K562 (cell line): Measurements from ENCODE around the gene ALDH9A1. TPM values are rescaled to one million over a fixed set of nuclear protein-coding genes. Genes with fewer than 3 reads are reported as not detected.
A peak's percentile ranks its signal among the peaks of the same experiment; 100 is the strongest.

Source experiments
- ATAC-seq: fragments of 200-7000 bp; cut with Tn5 transposase; 3 replicates; pipeline ENCODE4 v1.9.1; 2020; ENCODE audit warnings: moderate library complexity
- BruUV-seq: library from RNA; stranded (reverse); fragments of 400-500 nt; replicated peaks from 2 replicates; lab custom pipeline; 2021; lab: Mats Ljungman, UMichigan
- CTCF ChIA-PET: fragments of 300-600 bp; formaldehyde crosslinking; extraction: SDS; loops from one replicate; lab custom pipeline; 2021; ENCODE audit warnings: low intra/inter-chr PET ratio; lab: Yijun Ruan, JAX
- POLR2A ChIA-PET: fragments of 300-600, 350-650 bp; sonication (Branson Sonifier 250); formaldehyde crosslinking; extraction: SDS; loops from one replicate; lab custom pipeline; 2021; ENCODE audit warnings: antibody characterized with exemption, inconsistent platforms; lab: Yijun Ruan, JAX
- DNase-seq, 4 experiments: peaks; one replicate each; pipeline versions ENCODE4 v3.0.0 to v3.0.0-alpha.2; 2011 to 2018; ENCODE audit warnings: low spot score in 3 of 4, mixed read lengths in 3 of 4; ENCODE audit errors: extremely low read depth in 1 of 4
- FAIRE-seq: peaks from 2 replicates; lab custom pipeline; 2011; peaks lifted over from hg19 to GRCh38; lab: Jason Lieb, UNC
- H2AFZ ChIP-seq: 2 replicates; pipeline ENCODE4 v1.6.0; 2011; ENCODE audit warnings: low read depth, low read length, control low read depth, inconsistent platforms
- H3K27ac ChIP-seq: fragments of 200-600 bp; 3 replicates; pipeline ENCODE4 v1.8.0; 2011; ENCODE audit warnings: low read depth, mild to moderate bottlenecking, control low read depth, inconsistent platforms, low read length, moderate library complexity, mixed read lengths; ENCODE audit errors: extremely low read depth
- H3K27me3 ChIP-seq, 2 experiments: fragments of 300-600 bp in 1 of 2; 2 replicates in 1 of 2; 3 replicates in 1 of 2; pipeline versions ENCODE4 v1.6.0 to v1.8.0; 2011; ENCODE audit warnings: inconsistent platforms in 2 of 2, low read length in 2 of 2, mild to moderate bottlenecking in 1 of 2, mixed read lengths in 1 of 2, moderate library complexity in 1 of 2; ENCODE audit not compliant: control insufficient read depth in 2 of 2, insufficient read depth in 2 of 2
- H3K36me3 ChIP-seq: fragments of 300-600 bp; 3 replicates; pipeline ENCODE4 v1.8.0; 2011; ENCODE audit warnings: mild to moderate bottlenecking, low read length, inconsistent platforms; ENCODE audit not compliant: control insufficient read depth, insufficient read depth
- H3K4me1 ChIP-seq, 2 experiments: fragments of 200-600 bp in 1 of 2; replicated peaks in 1 of 2; 2 replicates in 1 of 2; 3 replicates in 1 of 2; pipeline versions ENCODE4 v1.5.1 to v1.8.0; 2011; ENCODE audit warnings: inconsistent platforms in 2 of 2, low read length in 2 of 2, mild to moderate bottlenecking in 1 of 2, mixed read lengths in 1 of 2, moderate library complexity in 1 of 2; ENCODE audit not compliant: control insufficient read depth in 2 of 2, insufficient read depth in 2 of 2
- H3K4me2 ChIP-seq: 2 replicates; pipeline ENCODE4 v1.6.1; 2011; ENCODE audit warnings: low read length, control low read depth, inconsistent platforms, mixed read lengths; ENCODE audit not compliant: insufficient read depth
- H3K4me3 ChIP-seq: fragments of 200-600 bp; sonication (generic), shearing (Covaris generic); 2 replicates; pipeline ENCODE4 v1.5.1; 2016; ENCODE audit warnings: control low read depth, inconsistent platforms
- H3K79me2 ChIP-seq: fragments of 200-600 bp; 3 replicates; pipeline ENCODE4 v1.8.0; 2011; ENCODE audit warnings: low read length, inconsistent platforms; ENCODE audit not compliant: control insufficient read depth, insufficient read depth
- H3K9ac ChIP-seq, 2 experiments: 2 replicates each; pipeline versions ENCODE4 v1.6.0 to v1.6.1; 2011; ENCODE audit warnings: low read depth in 2 of 2, low read length in 2 of 2, control low read depth in 1 of 2, inconsistent platforms in 1 of 2, mild to moderate bottlenecking in 1 of 2, mixed read lengths in 1 of 2; ENCODE audit not compliant: insufficient read depth in 1 of 2
- H3K9me1 ChIP-seq: one replicate; pipeline ENCODE4 v1.6.0; 2011; ENCODE audit warnings: inconsistent platforms, mild to moderate bottlenecking, low read length, moderate library complexity; ENCODE audit not compliant: control insufficient read depth, insufficient read depth
- H3K9me3 ChIP-seq: replicated peaks from 2 replicates; pipeline ENCODE4 v1.5.1; 2011; ENCODE audit warnings: low read depth, low read length, inconsistent platforms; ENCODE audit not compliant: control insufficient read depth, insufficient read depth
- H4K20me1 ChIP-seq: replicated peaks from 2 replicates; pipeline ENCODE4 v1.6.1; 2011; ENCODE audit warnings: low read length, inconsistent platforms, mixed read lengths; ENCODE audit not compliant: control insufficient read depth, insufficient read depth
- CREM ChIP-seq: IDR thresholded peaks from 2 replicates; pipeline ENCODE4 v1.6.1; 2014; ENCODE audit warnings: antibody characterized with exemption, low read depth
- FOXK2 ChIP-seq, 2 experiments: fragments of 450-650 bp; IDR thresholded peaks in 1 of 2; conservative IDR thresholded peaks in 1 of 2; 2 replicates each; pipeline ENCODE4 v1.6.1; 2016; ENCODE audit warnings: low read depth in 2 of 2, mild to moderate bottlenecking in 1 of 2
- KLF1 ChIP-seq: fragments of 450-650 bp; IDR thresholded peaks from 2 replicates; pipeline ENCODE4 v1.6.1; 2016; ENCODE audit warnings: missing genetic modification characterization, missing compliant biosample characterization
- KLF16 ChIP-seq: IDR thresholded peaks from 2 replicates; pipeline ENCODE4 v1.6.1; 2016; ENCODE audit warnings: antibody characterized with exemption
- MEF2A ChIP-seq: IDR thresholded peaks from 2 replicates; pipeline ENCODE4 v1.6.1; 2011; ENCODE audit warnings: low read depth, mild to moderate bottlenecking, low read length, moderate library complexity; ENCODE audit not compliant: control insufficient read depth
- MTA3 ChIP-seq: fragments of 450-650 bp; formaldehyde crosslinking; IDR thresholded peaks from 2 replicates; pipeline ENCODE4 v1.6.1; 2017; ENCODE audit warnings: mild to moderate bottlenecking, borderline replicate concordance
- NBN ChIP-seq: fragments of 450-650 bp; IDR thresholded peaks from 2 replicates; pipeline ENCODE4 v1.6.1; 2016; ENCODE audit warnings: low read depth, mild to moderate bottlenecking
- NCOR1 ChIP-seq: fragments of 450-650 bp; IDR thresholded peaks from 2 replicates; pipeline ENCODE4 v1.6.1; 2016; ENCODE audit warnings: mild to moderate bottlenecking, moderate library complexity
- NFE2 ChIP-seq: IDR thresholded peaks from 2 replicates; pipeline ENCODE4 v1.6.1; 2014; ENCODE audit warnings: antibody characterized with exemption, low read depth
- TAL1 ChIP-seq: fragments of 450-650 bp; IDR thresholded peaks from 2 replicates; pipeline ENCODE4 v1.6.1; 2016; ENCODE audit warnings: mild to moderate bottlenecking
- ZKSCAN1 ChIP-seq: fragments of 150-350 bp; IDR thresholded peaks from 2 replicates; pipeline ENCODE4 v1.6.1; 2016; ENCODE audit warnings: low read depth, low read length
- ZKSCAN8 ChIP-seq: fragments of 200-800 bp; sonication (Bioruptor generic); IDR thresholded peaks from 2 replicates; pipeline ENCODE4 v1.6.1; 2016; ENCODE audit warnings: missing genetic modification characterization, missing compliant biosample characterization
- ZNF124 ChIP-seq: sonication (generic); formaldehyde crosslinking; IDR thresholded peaks from 2 replicates; pipeline ENCODE4 v1.8.1; 2022; ENCODE audit warnings: missing genetic modification reagents
- ZNF644 ChIP-seq: fragments of 200-800 bp; sonication (Bioruptor generic); IDR thresholded peaks from 2 replicates; pipeline ENCODE4 v1.6.1; 2016; ENCODE audit warnings: low read depth, missing genetic modification characterization, missing compliant biosample characterization
- ZNF695 ChIP-seq: fragments of 450-650 bp; formaldehyde crosslinking; IDR thresholded peaks from 2 replicates; pipeline ENCODE4 v1.4.0; 2020; ENCODE audit warnings: mild to moderate bottlenecking, moderate library complexity
- ZNF766 ChIP-seq: fragments of 200-800 bp; sonication (Bioruptor generic); conservative IDR thresholded peaks from 2 replicates; pipeline ENCODE4 v1.6.1; 2016; ENCODE audit warnings: missing genetic modification characterization, missing compliant biosample characterization
- WGBS: fragments of 100-300 bp; shearing (Covaris generic); methylation state at CpG from one replicate; pipeline ENCODE4 v1.1.6; 2016; ENCODE audit warnings: low coverage, mixed read lengths; ENCODE audit not compliant: insufficient coverage; ENCODE audit errors: missing lambda C conversion rate; 5-methylcytosine and 5-hydroxymethylcytosine counted together
- in situ Hi-C: fragments of 300-500 bp; cut with MboI; formaldehyde crosslinking; loops from 4 replicates; pipeline ENCODE4 v1.15.0; 2018; ENCODE audit warnings: inconsistent platforms, mixed read lengths
- intact Hi-C: fragments of 100-400 bp; cut with micrococcal nuclease; formaldehyde crosslinking; loops from 2 replicates; pipeline ENCODE4 v1.14.2; 2022
- polyA plus RNA-seq, 8 experiments: library from polyadenylated mRNA; depleted of rRNA in 4 of 8; stranded (reverse) in 5 of 8; unstranded in 3 of 8; fragments of >200 nt; fragmentation: Nextera tagmentation in 2 of 8; fragmentation: Illumina TruSeq in 1 of 8; extraction: Ambion mirVana in 2 of 8; extraction: Trizol in 1 of 8; gene quantifications; 2 replicates each; pipeline versions ENCODE4 v1.2.1 to v1.2.3, GENCODE V29; 2011 to 2014; ENCODE audit warnings: inconsistent platforms in 1 of 8, missing spikeins in 1 of 8
- total RNA-seq, 7 experiments: library from RNA; depleted of rRNA in 6 of 7; stranded (reverse); fragments of >200 nt in 6 of 7; fragmentation: Illumina TruSeq in 2 of 7; extraction: Trizol in 2 of 7; gene quantifications; 2 replicates each; pipeline versions ENCODE4 v1.2.1 to v1.2.3, GENCODE V29; 2011 to 2021; ENCODE audit warnings: low replicate concordance in 1 of 7
- TF ChIP-seq, protein P1 (sequence below): sonication (generic); formaldehyde crosslinking; IDR thresholded peaks from 2 replicates; pipeline ENCODE4 v1.8.0; 2023; ENCODE audit warnings: missing genetic modification reagents, mild to moderate bottlenecking, borderline replicate concordance

Gene ALDH9A1
- total and polyA plus RNA-seq, 9 of the 15 experiments (the other 6 are each of a cell fraction or from before 2014, with no cell fraction given), result 26.5 to 54.3 (median 39.2) TPM

DNA sequence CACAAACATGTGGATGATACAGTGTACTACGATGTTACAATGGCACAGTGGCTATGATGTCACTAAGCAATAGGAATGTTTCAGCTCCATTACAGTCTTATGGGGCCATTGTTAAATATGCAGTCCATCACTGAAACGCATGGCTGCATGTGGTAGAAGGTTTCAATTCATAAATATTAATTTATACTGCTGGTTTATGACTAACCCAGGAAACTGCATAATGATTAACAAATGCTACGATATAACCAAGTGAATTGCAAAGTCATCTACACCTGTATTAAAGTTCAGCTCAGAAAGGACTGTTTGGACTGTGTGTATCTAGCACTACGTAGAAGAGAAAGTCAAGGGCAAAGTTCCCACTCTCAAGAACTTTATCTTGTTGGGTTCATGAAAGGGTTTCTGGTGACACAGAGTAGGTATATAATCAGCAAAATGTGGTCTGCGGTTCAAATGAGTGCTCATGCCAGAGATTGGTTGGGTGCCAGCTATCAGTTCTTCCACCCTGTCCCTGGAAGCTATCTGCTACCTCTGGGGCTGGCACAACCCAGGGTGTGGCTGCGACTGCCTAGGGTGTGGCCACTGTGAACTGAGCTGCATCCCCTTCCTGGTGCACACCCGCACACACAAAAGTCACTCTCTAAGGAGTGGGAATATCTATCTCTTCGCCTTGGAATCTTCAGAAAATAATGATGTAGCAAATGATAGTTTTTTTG, 52.6 kb downstream of the ALDH9A1 start:
- 13% methylated on average over 8 of the region's 8 CpGs for WGBS
- Histone ChIP-seq H3K9me3 (no peaks in the 10 kb centered on the region), H2AFZ (no peak overlapping the region), H3K27me3 (no peaks in the 10 kb centered on the region), H3K4me2 (peak overlapping the region; percentile 46; the same call in 1 of the 2 replicates), H3K27ac (no peak overlapping the region), H3K79me2 (no peaks in the 10 kb centered on the region; the same call in 2 of the 3 replicates), H3K36me3 (peaks cover 3% of the 10 kb centered on the region; the same call in 2 of the 3 replicates), H3K4me3 (no peak overlapping the region), H4K20me1 (peaks cover 8% of the 10 kb centered on the region; the same call in 1 of the 2 replicates), H3K4me1 (peaks cover 10 to 15% of the 10 kb centered on the region in 2 experiments; a peak in 3 of 5 replicates), H3K9ac (peak overlapping the region in 1 of 2 experiments; percentile 33; a peak in 1 of 4 replicates), H3K9me1 (peaks cover 7% of the 10 kb centered on the region)
- no TSS peak for BruUV-seq
- POLR2A ChIA-PET, result interaction anchor here (0.6 to 2.4 kb wide), 5 partner anchors 12 to 512 kb away, joined by 3 to 9 read pairs (median 7); no protein-coding TSS in a partner anchor
- no peak for FAIRE-seq
- CTCF ChIA-PET, result no interaction called here
- peak; percentile 80 for ATAC-seq
- DNase-seq, result peak; percentile 31 to 65 (median 47)
- intact Hi-C loops (no loop called here), in situ Hi-C loops (no loop called here)
- TF ChIP-seq NCOR1, result peak; percentile 44; the same call in 1 of the 2 replicates
- TF ChIP-seq TAL1, result peak; percentile 23; the same call in 1 of the 2 replicates
- TF ChIP-seq CREM, result 0 out of 2 replicates have a peak, but pooled peaks have one; percentile 4
- TF ChIP-seq KLF1 (tag), result peak; percentile 72; the same call in 1 of the 2 replicates
- TF ChIP-seq ZNF124, result no peak
- TF ChIP-seq MEF2A, result no peak
- TF ChIP-seq NFE2, result 0 out of 2 replicates have a peak, but pooled peaks have one; percentile 19
- peak; percentile 77 for TF ChIP-seq ZNF766 (CRISPR knock-in tag)
- no peak for TF ChIP-seq FOXK2 (conservative IDR thresholded peaks at IDR 0.05 in 1 of 2, IDR thresholded peaks at IDR 0.05 in 1 of 2; ENCODE audit: low read depth in 2 of 2)
- peak; percentile 23; the same call in 1 of the 2 replicates for TF ChIP-seq ZKSCAN1
- TF ChIP-seq, protein P1, sequence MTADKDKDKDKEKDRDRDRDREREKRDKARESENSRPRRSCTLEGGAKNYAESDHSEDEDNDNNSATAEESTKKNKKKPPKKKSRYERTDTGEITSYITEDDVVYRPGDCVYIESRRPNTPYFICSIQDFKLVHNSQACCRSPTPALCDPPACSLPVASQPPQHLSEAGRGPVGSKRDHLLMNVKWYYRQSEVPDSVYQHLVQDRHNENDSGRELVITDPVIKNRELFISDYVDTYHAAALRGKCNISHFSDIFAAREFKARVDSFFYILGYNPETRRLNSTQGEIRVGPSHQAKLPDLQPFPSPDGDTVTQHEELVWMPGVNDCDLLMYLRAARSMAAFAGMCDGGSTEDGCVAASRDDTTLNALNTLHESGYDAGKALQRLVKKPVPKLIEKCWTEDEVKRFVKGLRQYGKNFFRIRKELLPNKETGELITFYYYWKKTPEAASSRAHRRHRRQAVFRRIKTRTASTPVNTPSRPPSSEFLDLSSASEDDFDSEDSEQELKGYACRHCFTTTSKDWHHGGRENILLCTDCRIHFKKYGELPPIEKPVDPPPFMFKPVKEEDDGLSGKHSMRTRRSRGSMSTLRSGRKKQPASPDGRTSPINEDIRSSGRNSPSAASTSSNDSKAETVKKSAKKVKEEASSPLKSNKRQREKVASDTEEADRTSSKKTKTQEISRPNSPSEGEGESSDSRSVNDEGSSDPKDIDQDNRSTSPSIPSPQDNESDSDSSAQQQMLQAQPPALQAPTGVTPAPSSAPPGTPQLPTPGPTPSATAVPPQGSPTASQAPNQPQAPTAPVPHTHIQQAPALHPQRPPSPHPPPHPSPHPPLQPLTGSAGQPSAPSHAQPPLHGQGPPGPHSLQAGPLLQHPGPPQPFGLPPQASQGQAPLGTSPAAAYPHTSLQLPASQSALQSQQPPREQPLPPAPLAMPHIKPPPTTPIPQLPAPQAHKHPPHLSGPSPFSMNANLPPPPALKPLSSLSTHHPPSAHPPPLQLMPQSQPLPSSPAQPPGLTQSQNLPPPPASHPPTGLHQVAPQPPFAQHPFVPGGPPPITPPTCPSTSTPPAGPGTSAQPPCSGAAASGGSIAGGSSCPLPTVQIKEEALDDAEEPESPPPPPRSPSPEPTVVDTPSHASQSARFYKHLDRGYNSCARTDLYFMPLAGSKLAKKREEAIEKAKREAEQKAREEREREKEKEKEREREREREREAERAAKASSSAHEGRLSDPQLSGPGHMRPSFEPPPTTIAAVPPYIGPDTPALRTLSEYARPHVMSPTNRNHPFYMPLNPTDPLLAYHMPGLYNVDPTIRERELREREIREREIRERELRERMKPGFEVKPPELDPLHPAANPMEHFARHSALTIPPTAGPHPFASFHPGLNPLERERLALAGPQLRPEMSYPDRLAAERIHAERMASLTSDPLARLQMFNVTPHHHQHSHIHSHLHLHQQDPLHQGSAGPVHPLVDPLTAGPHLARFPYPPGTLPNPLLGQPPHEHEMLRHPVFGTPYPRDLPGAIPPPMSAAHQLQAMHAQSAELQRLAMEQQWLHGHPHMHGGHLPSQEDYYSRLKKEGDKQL (CRISPR knock-in tag), result no peak
- no peak for TF ChIP-seq NBN
- 0 out of 2 replicates have a peak, but pooled peaks have one; percentile 27 for TF ChIP-seq ZNF644 (tag)
- 0 out of 2 replicates have a peak, but pooled peaks have one; percentile 32 for TF ChIP-seq ZKSCAN8 (CRISPR knock-in tag)
- TF ChIP-seq MTA3, result 0 out of 2 replicates have a peak, but pooled peaks have one; percentile 22
- TF ChIP-seq ZNF695, result no peak
- 0 out of 2 replicates have a peak, but pooled peaks have one; percentile 25 for TF ChIP-seq KLF16
